H4 (cell line): ENCODE data around the gene ATXN7L1. TPM values are rescaled to one million over a fixed set of nuclear protein-coding genes. Genes with fewer than 3 reads are reported as not detected.

Experiments
- DNase-seq: peaks from one replicate; pipeline ENCODE4 v3.0.0-alpha.2; 2015; ENCODE audit warnings: low spot score
- total RNA-seq: library from RNA; depleted of rRNA; stranded (reverse); fragments of >200 nt; shearing (Covaris generic); gene quantifications from 2 replicates; pipeline ENCODE4 v1.2.3, GENCODE V29; 2014

Gene ATXN7L1
- total RNA-seq, 1 experiment from 2014 or later, result 4.4 TPM

GRCh38 chr7:105778956-105779355 is 97.4 kb downstream of the ATXN7L1 start:
- no peak for DNase-seq

- no peak for DNase-seq
Observed at GRCh38 chr7:105776986-105777910, 99.2 kb downstream of the ATXN7L1 start.

- DNase-seq, result peak; percentile 91
Observed at GRCh38 chr7:105776068-105776790, 100.2 kb downstream of the ATXN7L1 start.

- DNase-seq, result no peak
Observed at GRCh38 chr7:105775580-105775979, 100.8 kb downstream of the ATXN7L1 start.

GRCh38 chr7:105773030-105773460 is 103.4 kb downstream of the ATXN7L1 start:
- no peak for DNase-seq

GRCh38 chr7:105769901-105770628 is 106.3 kb downstream of the ATXN7L1 start:
- no peak for DNase-seq

- DNase-seq, result no peak
Observed at GRCh38 chr7:105768898-105769507, 107.4 kb downstream of the ATXN7L1 start.

GRCh38 chr7:105768117-105768516 is 108.3 kb downstream of the ATXN7L1 start:
- DNase-seq, result no peak

GRCh38 chr7:105766421-105767073 is 109.9 kb downstream of the ATXN7L1 start:
- no peak for DNase-seq

- DNase-seq, result no peak
Observed at GRCh38 chr7:105765846-105766245, 110.6 kb downstream of the ATXN7L1 start.

- no peak for DNase-seq
Observed at GRCh38 chr7:105764506-105764905, 111.9 kb downstream of the ATXN7L1 start.

GRCh38 chr7:105760551-105761447 is 115.6 kb downstream of the ATXN7L1 start:
- no peak for DNase-seq

GRCh38 chr7:105759670-105760550 is 116.5 kb downstream of the ATXN7L1 start:
- DNase-seq, result peak; percentile 40

GRCh38 chr7:105756367-105756766 is 120.0 kb downstream of the ATXN7L1 start:
- DNase-seq, result no peak

- DNase-seq, result no peak
Observed at GRCh38 chr7:105752671-105753275, 123.6 kb downstream of the ATXN7L1 start.

GRCh38 chr7:105751054-105751453 is 125.3 kb downstream of the ATXN7L1 start:
- DNase-seq, result no peak

- no peak for DNase-seq
Observed at GRCh38 chr7:105748701-105749100, 127.7 kb downstream of the ATXN7L1 start.

- no peak for DNase-seq
Observed at GRCh38 chr7:105745681-105746330, 130.6 kb downstream of the ATXN7L1 start.
